Melanocyte of skin (primary cell): ENCODE results near the gene BCAT1. TPM values are rescaled to one million over a fixed set of nuclear protein-coding genes. Genes with fewer than 3 reads are reported as not detected.

Experiments
- total RNA-seq, 2 donors: library from RNA; depleted of rRNA; stranded (reverse); fragments of >200 nt; gene quantifications; 2 replicates each; pipeline ENCODE4 v1.2.3, GENCODE V29; 2012

Gene BCAT1, protein sequence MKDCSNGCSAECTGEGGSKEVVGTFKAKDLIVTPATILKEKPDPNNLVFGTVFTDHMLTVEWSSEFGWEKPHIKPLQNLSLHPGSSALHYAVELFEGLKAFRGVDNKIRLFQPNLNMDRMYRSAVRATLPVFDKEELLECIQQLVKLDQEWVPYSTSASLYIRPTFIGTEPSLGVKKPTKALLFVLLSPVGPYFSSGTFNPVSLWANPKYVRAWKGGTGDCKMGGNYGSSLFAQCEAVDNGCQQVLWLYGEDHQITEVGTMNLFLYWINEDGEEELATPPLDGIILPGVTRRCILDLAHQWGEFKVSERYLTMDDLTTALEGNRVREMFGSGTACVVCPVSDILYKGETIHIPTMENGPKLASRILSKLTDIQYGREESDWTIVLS
- 1 to 10 TPM in 1 of 2 donors, under 1 TPM in 1; 1.00 to 2.8 TPM for total RNA-seq

DNA sequence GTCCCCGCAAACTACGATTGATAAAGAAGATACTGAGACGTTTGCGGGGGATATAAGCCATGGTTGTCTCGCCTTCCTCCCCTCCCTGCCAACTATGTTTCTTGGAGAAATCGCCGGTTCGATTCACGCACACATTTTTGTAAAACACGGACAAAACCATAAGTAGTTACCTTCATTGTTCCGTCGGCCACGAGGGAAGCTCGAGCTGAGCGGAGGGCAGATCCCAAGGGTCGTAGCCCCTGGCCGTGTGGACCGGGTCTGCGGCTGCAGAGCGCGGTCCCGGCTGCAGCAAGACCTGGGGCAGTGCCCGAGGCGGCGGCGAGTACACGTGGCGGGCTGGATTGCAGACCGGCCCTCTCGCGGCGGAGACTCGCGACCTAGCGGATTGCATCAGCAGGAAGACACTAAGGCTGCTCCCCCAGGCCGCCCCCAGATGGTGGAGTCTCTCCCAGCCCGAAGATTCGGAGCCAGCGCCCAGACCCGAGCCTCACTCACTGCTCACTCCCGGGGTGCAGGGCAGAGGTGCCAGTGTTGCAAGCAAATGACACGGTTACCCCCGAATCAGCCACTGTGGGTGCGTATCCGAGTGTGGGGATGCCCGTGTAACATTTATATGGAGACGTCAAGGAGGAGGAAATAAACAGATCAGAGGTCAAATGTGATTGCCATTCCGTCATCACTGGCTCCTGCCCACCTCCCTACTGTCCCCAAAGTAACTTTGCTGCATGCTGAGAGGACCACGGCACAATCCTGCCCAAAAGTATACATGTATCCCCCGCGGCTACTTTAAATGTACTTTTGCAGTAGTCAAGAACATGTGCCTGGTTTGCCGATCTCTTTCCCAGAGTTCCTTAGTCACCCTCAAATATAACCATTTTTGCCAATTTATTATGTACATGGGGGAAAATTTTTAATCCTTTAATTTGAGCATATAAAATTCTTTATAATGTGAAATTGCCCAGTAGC lies at the start of gene BCAT1:
Gene BCAT1, minus strand, starts transcription at position 345 of the 966 bp plus-strand sequence. Its CDS starts 169 bp downstream, at position 176.

Other genes starting within 250 kb of the BCAT1 start
- gene DNAI7, start 246.1 kb upstream of the BCAT1 start, total RNA-seq = not detected
- gene ETFRF1, start 246.1 kb upstream of the BCAT1 start, total RNA-seq = 10 to 100 TPM; 11.7 to 27.5 TPM